SK-N-SH (cell line): ENCODE measurements around the gene CMTM2. TPM values are rescaled to one million over a fixed set of nuclear protein-coding genes. Genes with fewer than 3 reads are reported as not detected.

ENCODE experiments used
- CTCF ChIA-PET: fragments of 300-600, 350-600 bp; formaldehyde crosslinking; extraction: SDS; loops from one replicate; lab custom pipeline; 2021; lab: Yijun Ruan, JAX
- POLR2A ChIA-PET: fragments of 350-600 bp; sonication (Branson Sonifier 250); formaldehyde crosslinking; extraction: SDS; loops from one replicate; lab custom pipeline; 2020; ENCODE audit warnings: antibody characterized with exemption, inconsistent platforms; lab: Yijun Ruan, JAX
- DNase-seq: peaks from one replicate; pipeline ENCODE4 v3.0.0; 2012
- H2AFZ ChIP-seq: fragments of 200-600 bp; sonication (generic); 2 replicates; pipeline ENCODE4 v1.8.1; 2016; ENCODE audit warnings: antibody characterized with exemption, mild to moderate bottlenecking, low read depth
- H3F3A ChIP-seq: fragments of 200-600 bp; sonication (generic); replicated peaks from 2 replicates; pipeline ENCODE3; 2016; ENCODE audit warnings: antibody characterized with exemption, mild to moderate bottlenecking; ENCODE audit not compliant: insufficient read depth
- H3K27ac ChIP-seq, 2 experiments: fragments of 200-500 bp in 1 of 2; fragments of 200-600 bp in 1 of 2; sonication (Bioruptor generic) in 1 of 2; sonication (generic), shearing (Covaris generic) in 1 of 2; 2 replicates each; pipeline versions ENCODE4 v1.5.1 to v1.6.1; 2014 to 2016; ENCODE audit warnings: low read depth in 2 of 2, inconsistent platforms in 1 of 2, low read length in 1 of 2, mild to moderate bottlenecking in 1 of 2, mixed read lengths in 1 of 2
- H3K27me3 ChIP-seq: fragments of 200-600 bp; sonication (generic), shearing (Covaris generic); 2 replicates; pipeline ENCODE4 v1.6.1; 2016; ENCODE audit warnings: mixed run types; ENCODE audit not compliant: insufficient read depth
- H3K36me3 ChIP-seq, 2 experiments: fragments of 200-500 bp in 1 of 2; fragments of 200-600 bp in 1 of 2; sonication (Bioruptor generic) in 1 of 2; sonication (generic) in 1 of 2; replicated peaks in 1 of 2; 2 replicates each; pipeline versions ENCODE3 to v1.5.1; 2014 to 2016; ENCODE audit warnings: low read length in 1 of 2, mild to moderate bottlenecking in 1 of 2; ENCODE audit not compliant: insufficient read depth in 2 of 2, control insufficient read depth in 1 of 2
- H3K4me1 ChIP-seq, 2 experiments: fragments of 200-500 bp in 1 of 2; fragments of 200-600 bp in 1 of 2; sonication (Bioruptor generic) in 1 of 2; sonication (generic), shearing (Covaris generic) in 1 of 2; 2 replicates each; pipeline versions ENCODE4 v1.5.1 to v1.6.1; 2014 to 2016; ENCODE audit warnings: low read depth in 1 of 2, low read length in 1 of 2, mixed run types in 1 of 2; ENCODE audit not compliant: insufficient read depth in 2 of 2, control insufficient read depth in 1 of 2
- H3K4me2 ChIP-seq: fragments of 200-600 bp; sonication (generic), shearing (Covaris generic); 2 replicates; pipeline ENCODE4 v1.6.1; 2017; ENCODE audit warnings: mixed run types
- H3K4me3 ChIP-seq, 2 experiments: fragments of 200-500 bp in 1 of 2; fragments of 200-600 bp in 1 of 2; sonication (Bioruptor generic) in 1 of 2; sonication (generic), shearing (Covaris generic) in 1 of 2; 2 replicates each; pipeline versions ENCODE4 v1.5.1 to v1.8.1; 2014 to 2016; ENCODE audit warnings: low read depth in 2 of 2, inconsistent platforms in 1 of 2, low read length in 1 of 2, mild to moderate bottlenecking in 1 of 2, mixed read lengths in 1 of 2, moderate library complexity in 1 of 2
- H3K79me2 ChIP-seq: fragments of 200-600 bp; sonication (generic); 2 replicates; pipeline ENCODE4 v1.8.1; 2017; ENCODE audit warnings: mild to moderate bottlenecking; ENCODE audit not compliant: insufficient read depth
- H3K9ac ChIP-seq: fragments of 200-600 bp; sonication (generic); 2 replicates; pipeline ENCODE4 v1.6.1; 2017; ENCODE audit warnings: mixed run types
- H3K9me2 ChIP-seq: fragments of 200-600 bp; sonication (generic); 2 replicates; pipeline ENCODE4 v1.6.1; 2017; ENCODE audit warnings: mixed run types
- H3K9me3 ChIP-seq: fragments of 200-600 bp; sonication (generic); 2 replicates; pipeline ENCODE4 v1.6.1; 2017; ENCODE audit warnings: mixed run types, mild to moderate bottlenecking, moderate library complexity
- H4K20me1 ChIP-seq: fragments of 200-600 bp; sonication (generic); 2 replicates; pipeline ENCODE4 v1.6.1; 2017; ENCODE audit warnings: mild to moderate bottlenecking, mixed run types; ENCODE audit not compliant: insufficient read depth
- ELF1 ChIP-seq: IDR thresholded peaks from 2 replicates; pipeline ENCODE4 v1.4.0; 2012
- EZH2phosphoT487 ChIP-seq: fragments of 200-600 bp; sonication (generic); IDR thresholded peaks from 2 replicates; pipeline ENCODE4 v1.6.1; 2017; ENCODE audit warnings: low read depth, mixed run types, mild to moderate bottlenecking, antibody characterized with exemption, moderate library complexity, borderline replicate concordance
- FOXJ3 ChIP-seq: sonication (generic); formaldehyde crosslinking; IDR thresholded peaks from 2 replicates; pipeline ENCODE4 v1.5.1; 2020; ENCODE audit warnings: mild to moderate bottlenecking, missing genetic modification reagents
- GABPA ChIP-seq: IDR thresholded peaks from 2 replicates; pipeline ENCODE4 v1.4.0; 2012; ENCODE audit warnings: low read depth, mild to moderate bottlenecking
- IRF3 ChIP-seq: fragments of 150-350 bp; IDR thresholded peaks from 2 replicates; pipeline ENCODE4 v1.6.1; 2016; ENCODE audit warnings: mild to moderate bottlenecking, low read depth, low read length
- JUND ChIP-seq: IDR thresholded peaks from 2 replicates; pipeline ENCODE4 v1.4.0; 2012
- MEF2A ChIP-seq: IDR thresholded peaks from 2 replicates; pipeline ENCODE4 v1.4.0; 2012; ENCODE audit warnings: low read depth, borderline replicate concordance
- POLR2AphosphoS5 ChIP-seq: IDR thresholded peaks from 2 replicates; pipeline ENCODE4 v1.6.1; 2012; ENCODE audit warnings: low read depth, low read length
- RAD21 ChIP-seq: IDR thresholded peaks from 2 replicates; pipeline ENCODE4 v1.6.1; 2012; ENCODE audit warnings: mild to moderate bottlenecking, low read length
- RCOR1 ChIP-seq: fragments of 150-350 bp; IDR thresholded peaks from 2 replicates; pipeline ENCODE4 v1.6.1; 2017; ENCODE audit warnings: antibody characterized with exemption, low read length
- RFX5 ChIP-seq: IDR thresholded peaks from 2 replicates; pipeline ENCODE4 v1.6.1; 2012; ENCODE audit warnings: mild to moderate bottlenecking, improper control_type of control experiment, low read length
- RXRA ChIP-seq: IDR thresholded peaks from 2 replicates; pipeline ENCODE4 v1.4.0; 2012; ENCODE audit warnings: low read depth, mild to moderate bottlenecking, borderline replicate concordance
- SIN3A ChIP-seq: IDR thresholded peaks from 2 replicates; pipeline ENCODE4 v1.6.1; 2012; ENCODE audit warnings: low read depth, mild to moderate bottlenecking, low read length, moderate library complexity, borderline replicate concordance
- SMC3 ChIP-seq: IDR thresholded peaks from 2 replicates; pipeline ENCODE4 v1.6.1; 2012; ENCODE audit warnings: low read depth, low read length, improper control_type of control experiment
- TAF1 ChIP-seq: IDR thresholded peaks from 2 replicates; pipeline ENCODE4 v1.6.1; 2012; ENCODE audit warnings: low read depth, mild to moderate bottlenecking, low read length, moderate library complexity, borderline replicate concordance
- TCF12 ChIP-seq: IDR thresholded peaks from 2 replicates; pipeline ENCODE4 v1.4.0; 2012
- WGBS: methylation state at CpG from one replicate; pipeline ENCODE4 v1.1.6; 2017; ENCODE audit warnings: low lambda C conversion rate; 5-methylcytosine and 5-hydroxymethylcytosine counted together
- polyA plus RNA-seq, 3 experiments: library from polyadenylated mRNA; depleted of rRNA; stranded (reverse); fragments of >200 nt; gene quantifications; 2 replicates each; pipeline ENCODE4 v1.2.3, GENCODE V29; 2012
- TF ChIP-seq, protein P1 (sequence below): IDR thresholded peaks from 2 replicates; pipeline ENCODE4 v1.6.1; 2012; ENCODE audit warnings: mild to moderate bottlenecking, low read depth, low read length, moderate library complexity
- TF ChIP-seq, protein P2 (sequence below): IDR thresholded peaks from 2 replicates; pipeline ENCODE4 v1.4.0; 2012; ENCODE audit warnings: low read depth, borderline replicate concordance
- TF ChIP-seq, protein P3 (sequence below): IDR thresholded peaks from 2 replicates; pipeline ENCODE4; 2012

CMTM2 gene
- polyA plus RNA-seq, 1 of the 3 experiments (the other 2 are of a cell fraction) = not detected

- H2AFZ ChIP-seq = no peak overlapping the region
- no peak for DNase-seq
- no peaks in the 10 kb centered on the region for H3K9me3 ChIP-seq
- no peaks in the 10 kb centered on the region for H3K27me3 ChIP-seq
- TF ChIP-seq, protein P1, sequence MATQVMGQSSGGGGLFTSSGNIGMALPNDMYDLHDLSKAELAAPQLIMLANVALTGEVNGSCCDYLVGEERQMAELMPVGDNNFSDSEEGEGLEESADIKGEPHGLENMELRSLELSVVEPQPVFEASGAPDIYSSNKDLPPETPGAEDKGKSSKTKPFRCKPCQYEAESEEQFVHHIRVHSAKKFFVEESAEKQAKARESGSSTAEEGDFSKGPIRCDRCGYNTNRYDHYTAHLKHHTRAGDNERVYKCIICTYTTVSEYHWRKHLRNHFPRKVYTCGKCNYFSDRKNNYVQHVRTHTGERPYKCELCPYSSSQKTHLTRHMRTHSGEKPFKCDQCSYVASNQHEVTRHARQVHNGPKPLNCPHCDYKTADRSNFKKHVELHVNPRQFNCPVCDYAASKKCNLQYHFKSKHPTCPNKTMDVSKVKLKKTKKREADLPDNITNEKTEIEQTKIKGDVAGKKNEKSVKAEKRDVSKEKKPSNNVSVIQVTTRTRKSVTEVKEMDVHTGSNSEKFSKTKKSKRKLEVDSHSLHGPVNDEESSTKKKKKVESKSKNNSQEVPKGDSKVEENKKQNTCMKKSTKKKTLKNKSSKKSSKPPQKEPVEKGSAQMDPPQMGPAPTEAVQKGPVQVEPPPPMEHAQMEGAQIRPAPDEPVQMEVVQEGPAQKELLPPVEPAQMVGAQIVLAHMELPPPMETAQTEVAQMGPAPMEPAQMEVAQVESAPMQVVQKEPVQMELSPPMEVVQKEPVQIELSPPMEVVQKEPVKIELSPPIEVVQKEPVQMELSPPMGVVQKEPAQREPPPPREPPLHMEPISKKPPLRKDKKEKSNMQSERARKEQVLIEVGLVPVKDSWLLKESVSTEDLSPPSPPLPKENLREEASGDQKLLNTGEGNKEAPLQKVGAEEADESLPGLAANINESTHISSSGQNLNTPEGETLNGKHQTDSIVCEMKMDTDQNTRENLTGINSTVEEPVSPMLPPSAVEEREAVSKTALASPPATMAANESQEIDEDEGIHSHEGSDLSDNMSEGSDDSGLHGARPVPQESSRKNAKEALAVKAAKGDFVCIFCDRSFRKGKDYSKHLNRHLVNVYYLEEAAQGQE = no peak
- TF ChIP-seq RXRA (no peak), POLR2AphosphoS5 (no peak), RCOR1 (no peak), SIN3A (no peak), ELF1 (no peak), SMC3 (no peak), MEF2A (no peak), RFX5 (no peak), EZH2phosphoT487 (no peak), JUND (no peak), GABPA (no peak), TCF12 (no peak), IRF3 (no peak), FOXJ3 (CRISPR knock-in tag) (no peak), RAD21 (no peak), TAF1 (no peak)
- TF ChIP-seq, protein P2, sequence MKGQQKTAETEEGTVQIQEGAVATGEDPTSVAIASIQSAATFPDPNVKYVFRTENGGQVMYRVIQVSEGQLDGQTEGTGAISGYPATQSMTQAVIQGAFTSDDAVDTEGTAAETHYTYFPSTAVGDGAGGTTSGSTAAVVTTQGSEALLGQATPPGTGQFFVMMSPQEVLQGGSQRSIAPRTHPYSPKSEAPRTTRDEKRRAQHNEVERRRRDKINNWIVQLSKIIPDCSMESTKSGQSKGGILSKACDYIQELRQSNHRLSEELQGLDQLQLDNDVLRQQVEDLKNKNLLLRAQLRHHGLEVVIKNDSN = no peak
- TF ChIP-seq, protein P3, sequence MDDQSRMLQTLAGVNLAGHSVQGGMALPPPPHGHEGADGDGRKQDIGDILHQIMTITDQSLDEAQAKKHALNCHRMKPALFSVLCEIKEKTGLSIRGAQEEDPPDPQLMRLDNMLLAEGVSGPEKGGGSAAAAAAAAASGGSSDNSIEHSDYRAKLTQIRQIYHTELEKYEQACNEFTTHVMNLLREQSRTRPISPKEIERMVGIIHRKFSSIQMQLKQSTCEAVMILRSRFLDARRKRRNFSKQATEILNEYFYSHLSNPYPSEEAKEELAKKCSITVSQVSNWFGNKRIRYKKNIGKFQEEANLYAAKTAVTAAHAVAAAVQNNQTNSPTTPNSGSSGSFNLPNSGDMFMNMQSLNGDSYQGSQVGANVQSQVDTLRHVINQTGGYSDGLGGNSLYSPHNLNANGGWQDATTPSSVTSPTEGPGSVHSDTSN = no peak
- H4K20me1 ChIP-seq = no peaks in the 10 kb centered on the region
- no peak overlapping the region for H3K27ac ChIP-seq
- H3K4me1 ChIP-seq = no peaks in the 10 kb centered on the region
- CTCF ChIA-PET = interaction anchor here (1.3 kb wide), 1 partner anchor 24 kb away, joined by 3 read pairs; no protein-coding TSS in a partner anchor
- WGBS = 93% methylated on average over 5 of the region's 5 CpGs
- no peak overlapping the region for H3K4me2 ChIP-seq
- no peak overlapping the region for H3K4me3 ChIP-seq
- H3K9me2 ChIP-seq = no peaks in the 10 kb centered on the region
- no peaks in the 10 kb centered on the region for H3F3A ChIP-seq
- H3K36me3 ChIP-seq = peaks cover 3 to 9% of the 10 kb centered on the region in 2 experiments
- no peaks in the 10 kb centered on the region for H3K79me2 ChIP-seq
- POLR2A ChIA-PET = no interaction called here
- no peak overlapping the region for H3K9ac ChIP-seq
These were observed 40.4 kb upstream of the CMTM2 start for GRCh38 chr16:66538910-66539309.
